Large intestine (tissue), 3 donors: Measurements from ENCODE around the gene DLGAP4. TPM values are rescaled to one million over a fixed set of nuclear protein-coding genes. Genes with fewer than 3 reads are reported as not detected.
"Not testable (repeated sequence)": the region's sequence is repeated elsewhere in the genome, so short reads cannot be mapped to it uniquely, and the experiment has no call there.

ENCODE experiments used
- DNase-seq, 2 donors: peaks; one replicate each; pipeline versions ENCODE4 v3.0.0 to v3.0.0-alpha.2; 2013
- H3K27ac ChIP-seq: one replicate; pipeline ENCODE4 v1.5.1; 2013; ENCODE audit warnings: low read length
- H3K27me3 ChIP-seq: 2 replicates; pipeline ENCODE4 v1.6.1; 2013; ENCODE audit warnings: low read length; ENCODE audit not compliant: control insufficient read depth, insufficient read depth
- H3K36me3 ChIP-seq: 2 replicates; pipeline ENCODE4 v1.6.1; 2013; ENCODE audit warnings: low read length; ENCODE audit not compliant: control insufficient read depth, insufficient read depth
- H3K4me1 ChIP-seq: one replicate; pipeline ENCODE4 v1.6.1; 2013; ENCODE audit warnings: low read length; ENCODE audit not compliant: control insufficient read depth, insufficient read depth
- H3K4me3 ChIP-seq: one replicate; pipeline ENCODE4 v1.5.1; 2013; ENCODE audit warnings: low read length
- H3K9me3 ChIP-seq: one replicate; pipeline ENCODE4 v1.6.1; 2013; ENCODE audit warnings: mild to moderate bottlenecking, low read depth, low read length, moderate library complexity; ENCODE audit not compliant: control insufficient read depth
- WGBS: methylation state at CpG from one replicate; pipeline ENCODE4 v1.1.5; 2013; ENCODE audit warnings: low lambda C conversion rate; ENCODE audit not compliant: insufficient coverage; 5-methylcytosine and 5-hydroxymethylcytosine counted together
- polyA plus RNA-seq: library from polyadenylated mRNA; unstranded; fragments of 120-200 nt; gene quantifications from one replicate; pipeline ENCODE4 v1.2.1, GENCODE V29; 2013

DLGAP4 gene
- polyA plus RNA-seq, 1 donor = 43.1 TPM

- H3K4me3 ChIP-seq = no peak overlapping the region
- H3K9me3 ChIP-seq = no peaks in the 10 kb centered on the region
- H3K27me3 ChIP-seq = no peaks in the 10 kb centered on the region
- no peaks in the 10 kb centered on the region for H3K36me3 ChIP-seq
- DNase-seq = peak in 1 of 2 donors; percentile 30
- peak overlapping the region; percentile 66 for H3K27ac ChIP-seq
- no CpG with 5 or more reads among the region's 10 CpGs for WGBS
- H3K4me1 ChIP-seq = peaks cover 88% of the 10 kb centered on the region
These were observed 162.2 kb downstream of the DLGAP4 start for GRCh38 chr20:36468149-36469000.

- H3K4me1 ChIP-seq = peaks cover 78% of the 10 kb centered on the region
- H3K4me3 ChIP-seq = no peak overlapping the region
- peak overlapping the region; percentile 31 for H3K27ac ChIP-seq
- no peaks in the 10 kb centered on the region for H3K27me3 ChIP-seq
- WGBS = 20% methylated on average over 1 of the region's 2 CpGs
- H3K36me3 ChIP-seq = peaks cover 3% of the 10 kb centered on the region
- DNase-seq = no peak
- no peaks in the 10 kb centered on the region for H3K9me3 ChIP-seq
These were observed 163.8 kb downstream of the DLGAP4 start for GRCh38 chr20:36469973-36470372.

GRCh38 chr20:36471885-36472636, 165.9 kb downstream of the DLGAP4 start:
- H3K27me3 ChIP-seq = no peaks in the 10 kb centered on the region
- no peak for DNase-seq
- H3K27ac ChIP-seq = peak overlapping the region; percentile 73
- peaks cover 3% of the 10 kb centered on the region for H3K36me3 ChIP-seq
- peaks cover 59% of the 10 kb centered on the region for H3K4me1 ChIP-seq
- no peak overlapping the region for H3K4me3 ChIP-seq
- H3K9me3 ChIP-seq = no peaks in the 10 kb centered on the region
- WGBS = no CpG with 5 or more reads among the region's 9 CpGs

- peak; percentile 69 to 85 for DNase-seq
- WGBS = no CpG with 5 or more reads among the region's 6 CpGs
- Histone ChIP-seq H3K4me3 (no peak overlapping the region), H3K27me3 (no peaks in the 10 kb centered on the region), H3K36me3 (peaks cover 3% of the 10 kb centered on the region), H3K9me3 (no peaks in the 10 kb centered on the region), H3K4me1 (peaks cover 53% of the 10 kb centered on the region), H3K27ac (peak overlapping the region; percentile 73)
These were observed 166.5 kb downstream of the DLGAP4 start for GRCh38 chr20:36472637-36473090.

- H3K4me3 ChIP-seq = no peak overlapping the region
- WGBS = no CpG with 5 or more reads among the region's 2 CpGs
- peaks cover 6% of the 10 kb centered on the region for H3K36me3 ChIP-seq
- DNase-seq = no peak
- H3K4me1 ChIP-seq = peaks cover 48% of the 10 kb centered on the region
- no peaks in the 10 kb centered on the region for H3K27me3 ChIP-seq
- peak overlapping the region; percentile 73 for H3K27ac ChIP-seq
- no peaks in the 10 kb centered on the region for H3K9me3 ChIP-seq
These were observed 167.0 kb downstream of the DLGAP4 start for GRCh38 chr20:36473164-36473563.

GRCh38 chr20:36474563-36474962, 168.4 kb downstream of the DLGAP4 start:
- H3K4me3 ChIP-seq = no peak overlapping the region
- H3K4me1 ChIP-seq = peaks cover 37% of the 10 kb centered on the region
- H3K27me3 ChIP-seq = no peaks in the 10 kb centered on the region
- no peak for DNase-seq
- peaks cover 10% of the 10 kb centered on the region for H3K36me3 ChIP-seq
- H3K9me3 ChIP-seq = no peaks in the 10 kb centered on the region
- no peak overlapping the region for H3K27ac ChIP-seq
- WGBS = no CpG with 5 or more reads among the region's 1 CpG

GRCh38 chr20:36475054-36475453, 168.9 kb downstream of the DLGAP4 start:
- not testable (repeated sequence) for H3K36me3 ChIP-seq, H3K27ac ChIP-seq, H3K4me3 ChIP-seq, DNase-seq, H3K27me3 ChIP-seq, H3K9me3 ChIP-seq
- H3K4me1 ChIP-seq = peaks cover 33% of the 10 kb centered on the region
- no CpG with 5 or more reads among the region's 8 CpGs for WGBS

- Histone ChIP-seq H3K36me3 (peaks cover 10% of the 10 kb centered on the region), H3K27ac (no peak overlapping the region), H3K9me3 (no peaks in the 10 kb centered on the region), H3K4me1 (peaks cover 10% of the 10 kb centered on the region), H3K4me3 (no peak overlapping the region), H3K27me3 (no peaks in the 10 kb centered on the region)
- DNase-seq = no peak
- no CpG with 5 or more reads among the region's 1 CpG for WGBS
These were observed 171.3 kb downstream of the DLGAP4 start for GRCh38 chr20:36477475-36477874.

- H3K4me3 ChIP-seq = no peak overlapping the region
- no peaks in the 10 kb centered on the region for H3K27me3 ChIP-seq
- H3K27ac ChIP-seq = no peak overlapping the region
- peaks cover 10% of the 10 kb centered on the region for H3K36me3 ChIP-seq
- WGBS = 0% methylated on average over 1 of the region's 7 CpGs
- peaks cover 2% of the 10 kb centered on the region for H3K4me1 ChIP-seq
- DNase-seq = no peak
- no peaks in the 10 kb centered on the region for H3K9me3 ChIP-seq
These were observed 172.2 kb downstream of the DLGAP4 start for GRCh38 chr20:36478137-36478905.

- Histone ChIP-seq H3K4me3 (no peak overlapping the region), H3K27me3 (no peaks in the 10 kb centered on the region), H3K36me3 (peaks cover 9% of the 10 kb centered on the region), H3K27ac (no peak overlapping the region), H3K4me1 (no peaks in the 10 kb centered on the region), H3K9me3 (no peaks in the 10 kb centered on the region)
- DNase-seq = no peak
- WGBS = no CpG with 5 or more reads among the region's 2 CpGs
These were observed 173.8 kb downstream of the DLGAP4 start for GRCh38 chr20:36479938-36480337.
